ENCODE results near the gene SLC11A1.

GRCh38 chr2:218436992-218437391 lies 54.9 kb downstream of the SLC11A1 start:
- no peak for TF ChIP-seq CTCF (IDR thresholded peaks at IDR 0.05)
- TF ChIP-seq POLR2A (IDR thresholded peaks at IDR 0.05): no peak

Data from heart left ventricle (tissue), 13 donors.